C4-2B (cell line): ENCODE measurements around the gene KIAA0930.

ENCODE experiments used
- ZFX ChIP-seq: fragments of 450-650 bp; IDR thresholded peaks from 2 replicates; pipeline ENCODE4 v1.6.1; 2017
- TF ChIP-seq, protein P1 (sequence below): fragments of 450-650 bp; conservative IDR thresholded peaks from 2 replicates; pipeline ENCODE4 v1.5.1; 2017; ENCODE audit warnings: mild to moderate bottlenecking

DNA sequence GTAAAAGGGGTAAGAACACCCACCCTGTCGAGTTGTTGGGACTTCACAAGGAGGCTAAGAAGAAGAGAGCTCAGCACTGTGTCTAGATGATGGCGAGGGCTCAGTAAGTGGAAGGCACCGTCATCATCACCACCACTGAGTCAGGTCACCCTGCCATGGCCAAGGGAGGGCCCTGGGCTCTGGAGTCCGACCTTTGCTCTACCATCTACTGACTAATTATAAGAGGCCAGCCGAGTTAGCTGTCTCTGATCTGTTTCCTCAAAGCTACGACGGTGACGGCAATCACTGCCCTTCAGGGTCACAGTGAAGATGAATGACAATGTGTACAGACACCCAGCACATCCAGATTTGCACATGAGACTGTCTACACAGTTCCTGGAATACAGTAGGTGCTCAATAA is 29.3 kb downstream of the KIAA0930 start:
- TF ChIP-seq, protein P1, sequence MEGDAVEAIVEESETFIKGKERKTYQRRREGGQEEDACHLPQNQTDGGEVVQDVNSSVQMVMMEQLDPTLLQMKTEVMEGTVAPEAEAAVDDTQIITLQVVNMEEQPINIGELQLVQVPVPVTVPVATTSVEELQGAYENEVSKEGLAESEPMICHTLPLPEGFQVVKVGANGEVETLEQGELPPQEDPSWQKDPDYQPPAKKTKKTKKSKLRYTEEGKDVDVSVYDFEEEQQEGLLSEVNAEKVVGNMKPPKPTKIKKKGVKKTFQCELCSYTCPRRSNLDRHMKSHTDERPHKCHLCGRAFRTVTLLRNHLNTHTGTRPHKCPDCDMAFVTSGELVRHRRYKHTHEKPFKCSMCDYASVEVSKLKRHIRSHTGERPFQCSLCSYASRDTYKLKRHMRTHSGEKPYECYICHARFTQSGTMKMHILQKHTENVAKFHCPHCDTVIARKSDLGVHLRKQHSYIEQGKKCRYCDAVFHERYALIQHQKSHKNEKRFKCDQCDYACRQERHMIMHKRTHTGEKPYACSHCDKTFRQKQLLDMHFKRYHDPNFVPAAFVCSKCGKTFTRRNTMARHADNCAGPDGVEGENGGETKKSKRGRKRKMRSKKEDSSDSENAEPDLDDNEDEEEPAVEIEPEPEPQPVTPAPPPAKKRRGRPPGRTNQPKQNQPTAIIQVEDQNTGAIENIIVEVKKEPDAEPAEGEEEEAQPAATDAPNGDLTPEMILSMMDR: no peak
- TF ChIP-seq ZFX: no peak
